Lower leg skin (tissue), 4 donors: ENCODE measurements around the gene HEXD. TPM values are rescaled to one million over a fixed set of nuclear protein-coding genes. Genes with fewer than 3 reads are reported as not detected.
"Not testable (repeated sequence)": the region's sequence is repeated elsewhere in the genome, so short reads cannot be mapped to it uniquely, and the experiment has no call there.

Experiments
- DNase-seq, 2 donors: peaks; one replicate each; pipeline ENCODE4 v3.0.0-alpha.2; 2019; ENCODE audit warnings: low spot score in 2 of 2
- H3K4me3 ChIP-seq: fragments of 200-600 bp; sonication (generic); 2 replicates; pipeline ENCODE4 v1.5.1; 2017; ENCODE audit warnings: mild to moderate bottlenecking, low read depth; ENCODE audit not compliant: poor library complexity, severe bottlenecking
- CTCF ChIP-seq, 3 donors: fragments of 450-650 bp; IDR thresholded peaks; one replicate each; pipeline ENCODE4 v1.5.1; 2016; ENCODE audit warnings: antibody characterized with exemption in 3 of 3, mild to moderate bottlenecking in 3 of 3, moderate library complexity in 2 of 3
- POLR2A ChIP-seq, 2 donors: fragments of 450-650 bp; IDR thresholded peaks; one replicate each; pipeline ENCODE4 v1.6.1; 2016 to 2017; ENCODE audit warnings: antibody characterized with exemption in 2 of 2, mild to moderate bottlenecking in 1 of 2, moderate library complexity in 1 of 2
- WGBS, 2 donors: methylation state at CpG; one replicate each; pipeline ENCODE4 v1.1.5; 2018; 5-methylcytosine and 5-hydroxymethylcytosine counted together
- intact Hi-C: fragments of 100-400 bp; cut with DNase I; formaldehyde crosslinking; loops from one replicate; pipeline ENCODE4 v1.15.0; 2023; ENCODE audit warnings: low total_unique reads
- total RNA-seq, 4 donors: library from RNA; depleted of rRNA; stranded (reverse); fragments of >200 nt; gene quantifications; one replicate each; pipeline ENCODE4 v1.1.0, GENCODE V29; 2016

The HEXD gene
- total RNA-seq, 4 donors from 2014 or later: 30.0 to 47.1 (median 39.3) TPM

GRCh38 chr17:82376042-82376730, 42.0 kb upstream of the HEXD start:
- TF ChIP-seq POLR2A (IDR thresholded peaks at IDR 0.05): no peak
- TF ChIP-seq CTCF (IDR thresholded peaks at IDR 0.05): no peak
- no peak for DNase-seq
- no peak overlapping the region for H3K4me3 ChIP-seq
- WGBS, 2 donors: 72 to 79% methylated on average over 16 of the region's 16 CpGs
- intact Hi-C loops: no loop called here

DNA sequence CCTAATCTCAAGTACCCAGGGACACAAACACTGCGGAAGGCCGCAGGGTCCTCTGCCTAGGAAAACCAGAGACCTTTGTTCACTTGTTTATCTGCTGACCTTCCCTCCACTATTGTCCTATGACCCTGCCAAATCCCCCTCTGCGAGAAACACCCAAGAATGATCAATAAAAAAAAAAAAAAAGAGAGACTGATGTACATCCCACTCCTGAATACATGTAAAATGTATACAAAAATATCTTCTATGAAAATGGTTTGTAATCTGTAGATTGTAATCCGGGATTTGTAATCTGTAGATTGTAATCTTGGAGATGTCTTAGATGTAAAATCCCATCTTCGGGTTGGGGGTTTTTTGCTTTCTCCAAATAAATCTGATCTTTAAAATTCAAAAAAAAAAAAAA, 40.9 kb upstream of the HEXD start:
- H3K4me3 ChIP-seq, DNase-seq, intact Hi-C loops: not testable (repeated sequence)
- WGBS, 2 donors: 64 to 68% methylated on average over 3 of the region's 5 CpGs

DNA sequence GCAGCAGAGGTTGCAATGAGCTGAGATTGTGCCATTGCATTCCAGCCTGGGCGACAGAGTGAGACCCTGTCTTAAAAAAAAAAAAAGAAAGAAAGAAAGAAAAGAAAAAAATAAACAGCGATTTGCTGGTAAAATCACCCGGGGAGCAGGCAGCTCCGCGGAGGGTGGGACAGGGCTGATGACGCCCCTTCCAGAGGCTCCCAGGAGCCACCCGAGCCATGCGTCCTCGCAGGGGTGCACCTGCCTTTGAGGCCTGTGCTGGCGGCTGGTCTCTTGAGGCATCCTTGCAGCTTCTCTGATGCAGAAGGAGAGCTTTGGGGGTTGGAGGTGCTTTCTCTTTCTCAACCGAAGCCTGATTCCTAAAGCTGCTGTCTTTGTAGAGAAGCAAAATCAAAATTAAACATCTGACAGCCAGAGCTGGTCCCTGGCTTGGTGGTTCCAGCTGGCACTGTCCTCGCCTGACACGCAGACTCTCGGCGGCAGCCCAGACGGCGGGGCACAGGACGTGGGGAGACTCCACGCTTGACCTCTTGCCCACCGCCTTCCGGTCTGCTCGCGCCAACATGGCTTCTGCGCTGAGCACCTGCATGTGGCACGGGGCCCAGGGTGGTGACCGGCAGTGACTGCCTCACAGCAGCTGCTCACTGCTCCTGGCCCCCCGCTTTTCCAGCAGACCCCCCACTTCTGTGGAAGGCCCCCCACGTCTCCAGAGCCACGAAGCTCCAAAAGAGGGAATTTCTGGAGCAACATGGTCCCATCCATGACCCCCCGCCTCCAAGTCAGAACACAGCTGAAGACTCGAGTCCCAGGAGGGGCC, 40.0 kb upstream of the HEXD start:
- TF ChIP-seq CTCF (IDR thresholded peaks at IDR 0.05): no peak
- no peak for DNase-seq
- WGBS, 2 donors: 69 to 78% methylated on average over 29 to 31 of the region's 31 CpGs
- intact Hi-C loops: no loop called here
- H3K4me3 ChIP-seq: no peak overlapping the region

DNA sequence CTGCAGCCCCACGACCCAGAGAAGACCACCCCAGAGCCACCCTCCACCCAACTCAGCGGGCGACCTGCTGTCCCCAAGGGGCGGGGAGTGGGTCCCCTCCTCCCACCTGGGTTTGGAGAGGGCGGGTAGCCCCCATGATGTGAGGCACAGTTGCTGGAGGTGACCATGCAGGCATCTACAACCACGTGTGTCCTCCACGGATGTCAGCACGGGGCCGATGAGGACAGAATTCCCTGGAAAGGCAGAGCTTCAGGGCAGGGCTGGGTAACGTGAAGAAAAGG, 39.5 kb upstream of the HEXD start:
- no peak overlapping the region for H3K4me3 ChIP-seq
- intact Hi-C loops: no loop called here
- WGBS, 2 donors: 32 to 35% methylated on average over 7 to 10 of the region's 10 CpGs
- DNase-seq: no peak
- TF ChIP-seq CTCF (IDR thresholded peaks at IDR 0.05) (no peak), POLR2A (IDR thresholded peaks at IDR 0.05) (no peak)

DNA sequence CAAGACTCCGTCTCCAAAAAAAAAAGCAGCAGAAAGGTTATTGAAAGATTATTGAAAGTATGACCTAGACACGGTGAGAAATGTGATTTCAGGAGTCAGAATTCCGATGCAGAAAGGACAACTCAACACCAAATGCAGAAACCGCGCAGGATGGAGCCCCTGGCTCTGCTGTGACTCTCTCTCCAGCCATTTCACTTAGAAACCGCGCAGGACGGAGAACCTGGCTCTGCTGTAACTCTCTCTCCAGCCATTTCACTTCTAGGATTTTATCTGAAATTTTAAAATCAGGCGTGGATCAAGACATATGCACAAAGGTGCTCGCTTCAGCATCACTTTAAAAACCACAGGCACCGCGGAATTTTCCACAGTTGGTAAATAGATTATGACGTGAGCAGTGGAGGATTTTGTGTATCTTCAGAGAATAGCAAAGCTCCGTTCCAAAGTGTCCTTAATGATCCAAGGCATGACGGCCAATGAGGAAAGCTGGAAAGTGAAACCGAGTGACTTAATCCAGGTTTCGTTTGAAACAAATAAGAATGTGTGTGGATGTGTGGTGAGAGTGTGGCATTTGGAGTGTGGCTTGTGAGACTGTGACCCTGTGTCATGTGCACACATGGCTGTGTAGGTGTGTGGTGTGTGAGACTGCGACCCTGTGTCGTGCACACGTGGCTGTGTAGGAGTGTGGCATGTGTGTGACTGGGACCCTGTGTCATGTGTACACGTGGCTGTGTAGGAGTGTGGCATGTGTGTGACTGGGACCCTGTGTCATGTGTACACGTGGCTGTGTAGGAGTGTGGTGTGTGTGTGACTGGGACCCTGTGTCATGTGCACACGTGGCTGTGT, 37.1 kb upstream of the HEXD start:
- TF ChIP-seq CTCF (IDR thresholded peaks at IDR 0.05) (no peak), POLR2A (IDR thresholded peaks at IDR 0.05) (no peak)
- no peak overlapping the region for H3K4me3 ChIP-seq
- DNase-seq: no peak
- intact Hi-C loops: no loop called here
- WGBS, 2 donors: 50 to 65% methylated on average over 23 of the region's 23 CpGs

- WGBS, 2 donors: 59 to 64% methylated on average over 10 of the region's 10 CpGs
- intact Hi-C loops, DNase-seq, H3K4me3 ChIP-seq: not testable (repeated sequence)
Observed at GRCh38 chr17:82381703-82382009, 36.5 kb upstream of the HEXD start.

GRCh38 chr17:82382220-82382932, 35.8 kb upstream of the HEXD start:
- H3K4me3 ChIP-seq, intact Hi-C loops, DNase-seq: not testable (repeated sequence)
- 79 to 82% methylated on average over 20 to 21 of the region's 21 CpGs for WGBS, 2 donors
